ENCODE results near the gene FCMR. TPM values are rescaled to one million over a fixed set of nuclear protein-coding genes. Genes with fewer than 3 reads are reported as not detected.

The FCMR gene
- total and polyA plus RNA-seq, 9 of the 15 experiments (the other 6 are each of a cell fraction or from before 2014, with no cell fraction given), result 0.11 to 0.82 (median 0.20) TPM; not detected in 5

GRCh38 chr1:206933333-206933945 lies 11.7 kb upstream of the FCMR start:
- 46% methylated on average over 8 of the region's 8 CpGs for WGBS (ENCODE audit: insufficient coverage, low coverage, missing lambda C conversion rate)
- CTCF ChIA-PET (ENCODE audit: low intra/inter-chr PET ratio), result interaction anchor here (0.6 to 7.6 kb wide), 4 partner anchors 21 to 633 kb away, joined by 3 to 83 read pairs (median 20); no protein-coding TSS in a partner anchor
- TF ChIP-seq MYC (IDR thresholded peaks at IDR 0.05; ENCODE audit: low read depth, low read length) (0 out of 2 replicates have a peak, but pooled peaks have one; percentile 19), MYC (CRISPR knock-in tag; IDR thresholded peaks at IDR 0.05; ENCODE audit: borderline replicate concordance, low read depth) (no peak), DEAF1 (CRISPR knock-in tag; IDR thresholded peaks at IDR 0.05) (no peak), E2F4 (CRISPR knock-in tag; IDR thresholded peaks at IDR 0.05; ENCODE audit: low read depth) (no peak), CCAR2 (IDR thresholded peaks at IDR 0.05; ENCODE audit: low read depth, low read length) (no peak), ZFP30 (CRISPR knock-in tag; IDR thresholded peaks at IDR 0.05; ENCODE audit: borderline replicate concordance) (no peak), SRF (CRISPR knock-in tag; IDR thresholded peaks at IDR 0.05) (0 out of 4 replicates have a peak, but pooled peaks of 1 of the 2 experiments have one; percentile 15), CTCF (IDR thresholded peaks at IDR 0.05 in 2 of 3, conservative IDR thresholded peaks at IDR 0.05 in 1 of 3; ENCODE audit: insufficient read depth in 2 of 3, low read depth in 1 of 3, low read length in 3 of 3) (peak; percentile 83 to 90 (median 84)), TFAP4 (CRISPR knock-in tag; IDR thresholded peaks at IDR 0.05; ENCODE audit: borderline replicate concordance) (peak; percentile 87), L3MBTL2 (IDR thresholded peaks at IDR 0.05) (no peak), TEAD1 (CRISPR knock-in tag; IDR thresholded peaks at IDR 0.05) (no peak), ZNF639 (CRISPR knock-in tag; conservative IDR thresholded peaks at IDR 0.05 in 1 of 2, IDR thresholded peaks at IDR 0.05 in 1 of 2) (no peak), SUPT5H (IDR thresholded peaks at IDR 0.05) (no peak)

More at GRCh38 chr1:206933333-206933945, 11.7 kb upstream of the FCMR start:
- Histone ChIP-seq H2AFZ (ENCODE audit: low read depth, low read length) (no peak overlapping the region), H3K27me3 (ENCODE audit: control insufficient read depth in 2 of 2, insufficient read depth in 2 of 2, low read length in 2 of 2) (no peaks in the 10 kb centered on the region), H3K9me3 (replicated peaks; ENCODE audit: control insufficient read depth, insufficient read depth, low read depth, low read length) (no peaks in the 10 kb centered on the region), H3K9ac (ENCODE audit: insufficient read depth in 1 of 2, low read depth in 2 of 2, low read length in 2 of 2) (no peak overlapping the region), H3K9me1 (ENCODE audit: control insufficient read depth, insufficient read depth, low read length) (no peaks in the 10 kb centered on the region), H3K36me3 (ENCODE audit: control insufficient read depth, insufficient read depth, low read length) (no peaks in the 10 kb centered on the region), H3K4me1 (replicated peaks in 1 of 2; ENCODE audit: control insufficient read depth in 2 of 2, insufficient read depth in 2 of 2, low read length in 2 of 2) (peaks cover 9% of the 10 kb centered on the region in 2 experiments; a peak in 4 of 5 replicates), H3K4me2 (ENCODE audit: insufficient read depth, low read length) (no peak overlapping the region), H3K4me3 (no peak overlapping the region), H3K79me2 (ENCODE audit: control insufficient read depth, insufficient read depth, low read length) (no peaks in the 10 kb centered on the region), H4K20me1 (replicated peaks; ENCODE audit: control insufficient read depth, insufficient read depth, low read length) (no peaks in the 10 kb centered on the region), H3K27ac (ENCODE audit: extremely low read depth, low read depth, low read length) (no peak overlapping the region)
- ATAC-seq, result peak; percentile 70
- FAIRE-seq, result peak; percentile 57
- intact Hi-C loops (cut with micrococcal nuclease) (loop anchor here (5.0 kb wide), 1 partner anchor 474 kb away; no protein-coding TSS in a partner anchor), in situ Hi-C loops (cut with MboI) (loop anchor here (10.0 kb wide), 1 partner anchor 141 kb away; no protein-coding TSS in a partner anchor)
- peak; percentile 71 to 83 (median 80) for DNase-seq (ENCODE audit: extremely low read depth in 1 of 4, low spot score in 3 of 4)
- POLR2A ChIA-PET, result interaction anchor here (0.5 to 1.2 kb wide), 4 partner anchors 8 to 451 kb away, joined by 3 to 4 read pairs (median 4); no protein-coding TSS in a partner anchor
- no TSS peak for BruUV-seq (replicated peaks)

All from K562 (cell line).